A673 (cell line): ENCODE measurements around the gene ARID5B. TPM values are rescaled to one million over a fixed set of nuclear protein-coding genes. Genes with fewer than 3 reads are reported as not detected.

Source experiments
- BruUV-seq: library from RNA; stranded (reverse); fragments of 400-500 nt; replicated peaks from 2 replicates; lab custom pipeline; 2021; lab: Mats Ljungman, UMichigan
- CTCF ChIA-PET: fragments of 300-600 bp; sonication (Branson Sonifier 250); formaldehyde crosslinking; loops from one replicate; lab custom pipeline; 2022; ENCODE audit warnings: antibody characterized with exemption; lab: Charles Lee
- POLR2A ChIA-PET: fragments of 300-600 bp; sonication (Branson Sonifier 250); formaldehyde crosslinking; loops from one replicate; lab custom pipeline; 2022; ENCODE audit warnings: antibody characterized with exemption; ENCODE audit not compliant: low non-redundant PET; lab: Charles Lee
- DNase-seq: peaks from one replicate; pipeline ENCODE4 v3.0.0-alpha.2; 2015; ENCODE audit warnings: low spot score
- H3K27ac ChIP-seq: fragments of 200-600 bp; sonication (generic); 2 replicates; pipeline ENCODE4 v1.5.1; 2016; ENCODE audit warnings: mixed run types, low read depth, mild to moderate bottlenecking, mixed read lengths, antibody characterized with exemption, low read length; ENCODE audit not compliant: poor library complexity, severe bottlenecking
- H3K27me3 ChIP-seq: fragments of 200-600 bp; sonication (generic); replicated peaks from 2 replicates; pipeline ENCODE4 v1.6.1; 2017; ENCODE audit warnings: mixed run types, low read depth, mild to moderate bottlenecking, mixed read lengths, antibody characterized with exemption, low read length; ENCODE audit not compliant: insufficient read depth, poor library complexity
- H3K36me3 ChIP-seq: fragments of 200-600 bp; sonication (generic); 2 replicates; pipeline ENCODE4 v1.6.1; 2016; ENCODE audit warnings: mixed run types, mild to moderate bottlenecking, mixed read lengths, antibody characterized with exemption, low read length; ENCODE audit not compliant: insufficient read depth, poor library complexity, severe bottlenecking
- H3K4me1 ChIP-seq: fragments of 200-600 bp; sonication (generic); 2 replicates; pipeline ENCODE4 v1.6.1; 2017; ENCODE audit warnings: mixed run types, mild to moderate bottlenecking, mixed read lengths, antibody characterized with exemption, low read length; ENCODE audit not compliant: insufficient read depth, poor library complexity, severe bottlenecking
- H3K4me3 ChIP-seq: fragments of 200-600 bp; sonication (generic); 2 replicates; pipeline ENCODE4 v1.5.1; 2016; ENCODE audit warnings: low read depth, mixed run types, mild to moderate bottlenecking, mixed read lengths, low read length; ENCODE audit not compliant: poor library complexity, severe bottlenecking
- H3K9me3 ChIP-seq: fragments of 200-600 bp; sonication (generic); 2 replicates; pipeline ENCODE4 v1.6.1; 2016; ENCODE audit warnings: mixed run types, low read depth, mild to moderate bottlenecking, mixed read lengths, antibody characterized with exemption, low read length; ENCODE audit not compliant: poor library complexity, severe bottlenecking
- CTCF ChIP-seq: fragments of 300-800, 200-600 bp; sonication (generic); conservative IDR thresholded peaks from 2 replicates; pipeline ENCODE4 v1.5.1; 2017; ENCODE audit warnings: low read depth, mild to moderate bottlenecking, antibody characterized with exemption, low read length, moderate library complexity, mixed read lengths
- EZH2 ChIP-seq: fragments of 200-600 bp; sonication (generic); IDR thresholded peaks from 2 replicates; pipeline ENCODE4 v1.6.1; 2017; ENCODE audit warnings: borderline replicate concordance, low read depth, mild to moderate bottlenecking, mixed read lengths, antibody characterized with exemption, low read length; ENCODE audit not compliant: poor library complexity, severe bottlenecking
- intact Hi-C: fragments of 100-400 bp; cut with micrococcal nuclease; formaldehyde crosslinking; loops from one replicate; pipeline ENCODE4 v1.10.0; 2022; ENCODE audit not compliant: unreplicated experiment
- total RNA-seq: library from RNA; stranded (reverse); gene quantifications from 2 replicates; pipeline ENCODE4 v1.2.3, GENCODE V29; 2021

The ARID5B gene
- total RNA-seq, 1 experiment from 2014 or later: 29.0 TPM

GRCh38 chr10:62047960-62048383, 146.5 kb downstream of the ARID5B start:
- BruUV-seq: no TSS peak
- CTCF ChIA-PET: no interaction called here
- H3K9me3 ChIP-seq: no peaks in the 10 kb centered on the region
- no peak for TF ChIP-seq EZH2
- TF ChIP-seq CTCF: no peak
- H3K4me1 ChIP-seq: peaks cover 65% of the 10 kb centered on the region
- no peaks in the 10 kb centered on the region for H3K27me3 ChIP-seq
- peaks cover 16% of the 10 kb centered on the region for H3K36me3 ChIP-seq
- intact Hi-C loops: loop anchor here (2.0 to 10.0 kb wide), 2 partner anchors 35 to 293 kb away; no protein-coding TSS in a partner anchor
- H3K27ac ChIP-seq: peak overlapping the region; percentile 89
- H3K4me3 ChIP-seq: no peak overlapping the region
- POLR2A ChIA-PET: no interaction called here
- no peak for DNase-seq

GRCh38 chr10:62048470-62048869, 147.0 kb downstream of the ARID5B start:
- Histone ChIP-seq H3K27ac (peak overlapping the region; percentile 89), H3K27me3 (no peaks in the 10 kb centered on the region), H3K4me1 (peaks cover 61% of the 10 kb centered on the region), H3K9me3 (no peaks in the 10 kb centered on the region), H3K36me3 (peaks cover 21% of the 10 kb centered on the region), H3K4me3 (peak overlapping the region; percentile 53)
- POLR2A ChIA-PET: no interaction called here
- BruUV-seq: no TSS peak
- CTCF ChIA-PET: no interaction called here
- intact Hi-C loops: loop anchor here (2.0 to 10.0 kb wide), 2 partner anchors 34 to 294 kb away; no protein-coding TSS in a partner anchor
- no peak for DNase-seq
- TF ChIP-seq EZH2: no peak
- no peak for TF ChIP-seq CTCF

- peak overlapping the region; percentile 89 for H3K27ac ChIP-seq
- intact Hi-C loops: loop anchor here (2.0 to 10.0 kb wide), 2 partner anchors 34 to 294 kb away; no protein-coding TSS in a partner anchor
- peaks cover 61% of the 10 kb centered on the region for H3K4me1 ChIP-seq
- H3K4me3 ChIP-seq: peak overlapping the region; percentile 53
- TF ChIP-seq EZH2 (no peak), CTCF (no peak)
- H3K9me3 ChIP-seq: no peaks in the 10 kb centered on the region
- no peaks in the 10 kb centered on the region for H3K27me3 ChIP-seq
- peaks cover 26% of the 10 kb centered on the region for H3K36me3 ChIP-seq
- BruUV-seq: no TSS peak
- CTCF ChIA-PET: no interaction called here
- DNase-seq: peak; percentile 89
- POLR2A ChIA-PET: no interaction called here
Measured at GRCh38 chr10:62048919-62049623, 147.6 kb downstream of the ARID5B start.
